Measurements from ENCODE around the gene HSD17B3.
"Not testable (repeated sequence)": the region's sequence is repeated elsewhere in the genome, so short reads cannot be mapped to it uniquely, and the experiment has no call there.

Gene HSD17B3

GRCh38 chr9:96305171-96305570 is 3.2 kb upstream of the HSD17B3 start:
- DNase-seq: no peak

DNA sequence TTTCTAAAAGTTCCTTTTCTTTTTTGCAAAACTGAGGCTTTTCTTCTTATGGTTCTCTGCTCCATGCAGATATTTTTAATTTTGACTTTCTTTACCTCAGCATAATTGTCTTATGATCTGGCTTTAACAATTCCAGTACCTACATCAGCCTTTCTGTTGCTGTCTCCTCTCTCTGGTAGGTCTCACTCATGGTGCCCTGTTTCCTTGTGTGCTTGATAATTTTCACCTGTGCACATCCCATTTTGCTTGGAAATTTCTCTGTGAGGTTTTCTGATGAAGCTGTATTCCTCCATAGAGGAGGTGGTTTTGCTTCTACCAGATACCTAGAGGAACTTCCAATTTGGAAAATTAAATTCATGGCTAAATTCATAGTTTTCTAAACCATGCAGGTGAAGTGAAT is 2.3 kb upstream of the HSD17B3 start:
- no peak for DNase-seq

- DNase-seq: no peak
Observed at GRCh38 chr9:96299823-96300222, 2.2 kb downstream of the HSD17B3 start.

- DNase-seq: no peak
Observed at GRCh38 chr9:96294159-96294545, 7.8 kb downstream of the HSD17B3 start.

GRCh38 chr9:96293498-96294158 is 8.3 kb downstream of the HSD17B3 start:
- DNase-seq: no peak

DNA sequence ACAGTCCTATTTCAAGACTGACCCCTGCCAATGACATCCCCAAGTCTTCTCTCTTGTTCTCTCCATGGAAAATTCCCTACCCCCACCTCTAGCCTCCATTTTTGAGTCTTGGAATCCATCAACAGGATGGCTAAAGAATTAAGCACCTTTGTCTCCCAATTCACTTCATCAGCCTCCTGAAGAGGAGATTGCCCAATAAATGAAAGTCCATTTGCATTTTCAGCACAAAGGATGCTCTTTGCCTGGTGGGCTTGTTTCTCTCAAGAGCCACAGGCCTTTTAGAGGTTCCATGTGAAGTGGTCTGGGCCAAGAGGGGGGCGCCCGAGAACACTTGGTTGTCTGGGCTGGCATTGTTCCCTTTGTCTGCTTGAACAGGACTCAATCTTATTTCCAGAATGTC is 12.6 kb downstream of the HSD17B3 start:
- DNase-seq: no peak

- no peak for DNase-seq
Observed at GRCh38 chr9:96281641-96282040, 20.3 kb downstream of the HSD17B3 start.

GRCh38 chr9:96279932-96280331 is 22.0 kb downstream of the HSD17B3 start:
- no peak for DNase-seq

DNA sequence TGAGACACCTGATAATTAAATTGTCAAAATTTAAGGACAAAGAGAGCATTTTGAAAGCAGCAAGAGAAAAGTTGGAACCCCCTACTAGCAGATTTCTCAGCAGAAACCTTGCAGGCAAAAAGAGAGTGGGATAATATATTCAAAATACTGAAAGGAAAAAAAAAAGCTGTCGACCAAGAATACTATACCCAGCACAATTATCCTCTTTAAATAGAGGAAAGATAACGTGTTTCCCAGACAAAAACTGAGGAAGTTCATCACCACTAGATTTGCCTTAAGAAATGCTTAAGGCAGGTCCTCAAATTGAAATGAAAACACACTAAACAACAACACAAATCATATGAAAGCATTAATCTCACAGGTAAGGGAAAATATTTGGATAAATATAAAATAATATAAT is 27.0 kb downstream of the HSD17B3 start:
- DNase-seq: no peak

- DNase-seq: no peak
Observed at GRCh38 chr9:96270236-96270744, 31.7 kb downstream of the HSD17B3 start.

GRCh38 chr9:96258967-96259366 is 43.0 kb downstream of the HSD17B3 start:
- DNase-seq: no peak

DNA sequence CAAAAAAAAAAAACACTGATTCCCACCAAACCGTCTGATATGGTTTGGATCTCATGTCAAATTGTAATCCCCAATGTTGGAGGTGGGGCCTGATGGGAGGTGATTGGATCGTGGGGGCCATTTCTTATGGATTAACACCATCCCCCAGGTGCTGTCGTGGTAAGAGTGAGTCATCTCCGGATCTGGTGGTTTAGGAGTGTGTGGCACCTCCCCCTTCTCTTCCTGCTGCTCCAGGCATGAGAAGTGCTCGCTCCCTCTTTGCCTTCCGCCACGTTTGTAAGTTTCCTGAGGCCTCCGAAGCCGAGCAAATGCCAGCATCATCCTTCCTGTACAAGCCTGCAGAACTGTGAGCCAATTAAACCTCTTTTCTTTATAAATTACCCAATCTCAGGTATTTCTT is 45.2 kb downstream of the HSD17B3 start:
- DNase-seq: no peak

DNA sequence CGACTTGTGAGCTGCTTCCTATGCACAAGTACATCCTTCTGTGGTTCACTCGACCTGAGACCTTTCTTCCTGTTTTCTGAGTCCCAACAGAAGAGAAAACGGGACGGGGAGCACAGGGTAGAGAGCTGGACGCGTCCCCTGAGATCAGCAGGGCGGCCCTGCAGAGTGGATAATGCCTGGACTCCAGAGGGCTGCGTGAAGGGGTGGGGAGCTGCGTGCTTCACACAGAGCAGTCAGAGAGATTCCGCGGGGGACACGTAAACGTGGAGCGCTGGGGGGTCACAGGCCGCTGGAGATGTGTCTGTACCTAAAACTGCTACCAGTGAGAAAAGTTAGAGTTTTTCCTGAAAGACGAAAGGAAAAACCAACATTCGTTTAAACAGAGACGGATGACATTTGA is 46.3 kb downstream of the HSD17B3 start:
- no peak for DNase-seq

- no peak for DNase-seq
Observed at GRCh38 chr9:96253059-96253696, 48.8 kb downstream of the HSD17B3 start.

DNA sequence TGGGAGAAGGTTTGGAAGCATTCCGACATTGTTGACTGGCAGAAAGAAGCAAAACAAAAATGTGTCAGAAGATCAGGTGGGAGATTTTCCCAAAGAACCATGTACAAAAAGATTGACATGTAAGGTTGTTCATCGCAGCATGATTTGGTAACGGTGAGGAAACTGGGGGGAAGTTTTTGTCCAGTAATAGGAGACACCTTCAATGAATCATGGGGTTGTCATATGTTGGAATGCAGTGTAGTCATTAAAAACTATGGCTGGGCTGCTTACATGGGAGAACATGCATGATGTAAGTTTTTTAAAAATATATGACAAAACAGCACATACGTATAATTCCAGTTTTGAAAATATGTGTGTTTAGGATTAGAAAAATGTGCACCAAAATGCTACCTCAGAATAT is 50.5 kb downstream of the HSD17B3 start:
- no peak for DNase-seq

DNA sequence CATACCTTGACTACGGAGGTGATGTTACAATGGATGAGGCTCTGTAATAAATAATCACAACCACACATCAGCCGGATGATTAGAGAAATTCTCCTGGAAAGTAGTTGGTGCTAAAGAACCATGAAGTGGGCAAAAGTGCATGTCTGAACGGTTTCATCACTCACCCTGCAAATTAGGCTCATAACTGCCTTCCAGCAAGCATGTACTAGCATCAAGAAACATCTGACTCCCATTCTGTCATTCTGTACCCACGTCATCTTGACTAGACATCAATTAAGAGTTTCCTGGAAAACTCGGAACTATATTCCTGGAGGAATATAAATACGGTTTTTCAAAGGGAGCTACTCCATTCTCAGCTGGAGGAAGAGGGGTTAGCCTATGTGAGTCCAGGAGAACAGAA is 52.2 kb downstream of the HSD17B3 start:
- DNase-seq: no peak

DNA sequence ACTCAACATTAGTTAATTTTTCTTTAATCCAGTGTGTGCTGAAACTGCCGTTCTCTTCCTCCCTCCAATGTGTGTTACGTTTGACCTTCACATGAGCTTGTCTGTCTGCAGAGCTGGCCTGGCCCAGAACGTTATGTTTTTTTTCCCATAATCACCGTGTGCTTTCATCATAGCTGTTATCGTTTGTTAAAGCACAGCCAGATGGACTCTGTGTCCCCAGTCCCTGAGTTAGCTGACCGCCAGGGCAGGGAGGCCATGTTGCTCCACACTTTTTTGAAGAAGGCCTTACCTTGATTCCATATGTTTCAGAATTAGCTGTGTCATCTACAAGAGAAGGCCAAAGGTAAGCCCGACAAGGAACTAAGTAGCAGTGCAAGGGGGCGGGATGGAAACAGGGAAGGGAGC is 55.7 kb downstream of the HSD17B3 start:
- DNase-seq: no peak

GRCh38 chr9:96245399-96245798 is 56.6 kb downstream of the HSD17B3 start:
- no peak for DNase-seq

- no peak for DNase-seq
Observed at GRCh38 chr9:96243778-96244177, 58.2 kb downstream of the HSD17B3 start.

- no peak for DNase-seq
Observed at GRCh38 chr9:96242811-96243210, 59.2 kb downstream of the HSD17B3 start.

GRCh38 chr9:96241391-96241809 is 60.6 kb downstream of the HSD17B3 start:
- DNase-seq: peak; percentile 36

DNA sequence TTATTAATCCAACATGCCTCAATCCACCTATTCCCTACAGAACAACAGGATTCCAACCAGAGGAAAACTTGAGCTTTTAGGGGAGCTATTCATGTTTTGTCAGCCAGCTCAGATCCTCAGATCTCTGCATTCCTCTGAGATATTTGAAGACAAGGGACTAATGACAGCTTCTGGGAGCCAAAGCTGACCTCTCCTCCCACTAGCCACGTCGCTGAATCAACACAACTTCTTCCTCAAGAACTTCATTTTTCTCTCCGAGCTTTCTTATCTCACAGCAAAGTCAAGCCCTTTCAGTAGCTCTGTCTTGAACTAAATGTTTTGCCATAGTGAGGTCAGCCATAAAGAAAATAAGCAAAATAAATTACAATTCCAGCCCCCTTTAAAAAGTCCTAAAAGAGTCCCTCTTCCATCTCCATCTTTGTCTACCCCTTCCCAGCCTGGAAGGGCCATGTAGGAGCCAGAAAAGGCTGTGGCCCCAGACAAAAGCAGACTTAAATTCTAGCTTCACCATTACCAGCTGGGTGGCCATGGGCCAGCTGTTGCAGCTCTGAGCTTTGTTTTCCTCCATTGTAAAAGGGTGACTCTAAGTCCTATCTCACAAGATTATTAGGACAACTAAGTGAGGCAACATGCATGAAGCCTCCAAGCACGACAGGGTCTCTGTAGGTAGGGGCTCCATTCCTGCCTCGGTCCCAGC is 65.0 kb downstream of the HSD17B3 start:
- DNase-seq: no peak

DNA sequence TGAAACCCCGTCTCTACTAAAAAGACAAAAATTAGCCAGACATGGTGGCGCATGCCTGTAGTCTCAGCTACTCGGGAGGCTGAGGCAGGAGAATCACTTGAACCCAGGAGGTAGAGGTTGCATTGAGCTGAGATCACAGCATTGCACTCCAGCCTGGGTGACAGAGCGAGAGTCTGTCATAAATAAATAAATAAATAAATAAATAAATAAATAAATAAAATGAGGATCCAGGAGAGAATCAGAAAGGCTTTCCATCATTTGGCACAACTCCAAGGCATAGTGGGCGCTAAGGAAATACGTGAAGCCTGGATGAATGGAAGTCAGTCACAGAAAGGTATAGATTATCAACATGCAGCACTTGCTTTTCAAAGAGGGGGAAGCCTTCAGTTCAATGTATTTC is 65.6 kb downstream of the HSD17B3 start:
- not testable (repeated sequence) for DNase-seq

Data from CD4-positive, alpha-beta T cell treated with Interleukin-10 for 1 hour (primary cell).